ENCODE data around the gene PTPN13. TPM values are rescaled to one million over a fixed set of nuclear protein-coding genes. Genes with fewer than 3 reads are reported as not detected.

The PTPN13 gene
- total RNA-seq, 1 experiment from 2014 or later, result 12.1 TPM

DNA sequence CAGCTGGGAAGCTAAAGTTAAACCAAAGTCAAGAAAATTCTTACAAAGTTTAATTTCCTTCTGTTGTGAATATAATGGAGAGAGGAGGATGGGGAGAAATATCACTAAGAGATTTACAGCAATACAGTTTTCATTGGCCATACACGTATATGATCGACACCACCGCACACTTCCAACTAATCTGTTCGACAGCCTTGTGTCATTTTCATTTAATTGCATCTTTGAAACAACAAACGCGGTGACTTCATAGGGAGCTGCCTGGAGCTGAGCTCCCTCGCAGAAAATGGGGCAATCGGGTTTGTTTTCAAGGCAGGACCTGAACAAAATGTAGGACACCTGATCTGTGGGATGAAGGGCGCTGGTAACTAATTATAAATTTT is 1.3 kb downstream of the PTPN13 start:
- CTCF ChIA-PET, result no interaction called here
- 0 out of 2 replicates have a peak, but pooled peaks cover 4% of the 10 kb centered on the region for H4K20me1 ChIP-seq (ENCODE audit: low read length)
- intact Hi-C loops (cut with micrococcal nuclease), result loop anchor here (2.0 to 10.0 kb wide), 3 partner anchors 73 to 299 kb away; no protein-coding TSS in a partner anchor
- peaks cover 30% of the 10 kb centered on the region for H3K4me1 ChIP-seq (ENCODE audit: insufficient read depth, low read length)
- H3K4me2 ChIP-seq (ENCODE audit: low read length), result peak overlapping the region; percentile 84
- DNase-seq (peak; percentile 15), ATAC-seq (no peak)
- H3K36me3 ChIP-seq (ENCODE audit: low read depth, low read length), result no peaks in the 10 kb centered on the region
- no peaks in the 10 kb centered on the region for H3K9me3 ChIP-seq (ENCODE audit: low read length)
- TF ChIP-seq EZH2 (IDR thresholded peaks at IDR 0.05; ENCODE audit: low read length, unreplicated experiment) (no peak), EZH2phosphoT487 (IDR thresholded peaks at IDR 0.05; ENCODE audit: borderline replicate concordance, low read length) (no peak)
- TF ChIP-seq, protein P1, sequence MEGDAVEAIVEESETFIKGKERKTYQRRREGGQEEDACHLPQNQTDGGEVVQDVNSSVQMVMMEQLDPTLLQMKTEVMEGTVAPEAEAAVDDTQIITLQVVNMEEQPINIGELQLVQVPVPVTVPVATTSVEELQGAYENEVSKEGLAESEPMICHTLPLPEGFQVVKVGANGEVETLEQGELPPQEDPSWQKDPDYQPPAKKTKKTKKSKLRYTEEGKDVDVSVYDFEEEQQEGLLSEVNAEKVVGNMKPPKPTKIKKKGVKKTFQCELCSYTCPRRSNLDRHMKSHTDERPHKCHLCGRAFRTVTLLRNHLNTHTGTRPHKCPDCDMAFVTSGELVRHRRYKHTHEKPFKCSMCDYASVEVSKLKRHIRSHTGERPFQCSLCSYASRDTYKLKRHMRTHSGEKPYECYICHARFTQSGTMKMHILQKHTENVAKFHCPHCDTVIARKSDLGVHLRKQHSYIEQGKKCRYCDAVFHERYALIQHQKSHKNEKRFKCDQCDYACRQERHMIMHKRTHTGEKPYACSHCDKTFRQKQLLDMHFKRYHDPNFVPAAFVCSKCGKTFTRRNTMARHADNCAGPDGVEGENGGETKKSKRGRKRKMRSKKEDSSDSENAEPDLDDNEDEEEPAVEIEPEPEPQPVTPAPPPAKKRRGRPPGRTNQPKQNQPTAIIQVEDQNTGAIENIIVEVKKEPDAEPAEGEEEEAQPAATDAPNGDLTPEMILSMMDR (conservative IDR thresholded peaks at IDR 0.05; ENCODE audit: low read depth, low read length), result no peak
- no peaks in the 10 kb centered on the region for H3F3A ChIP-seq (ENCODE audit: low read length, unreplicated experiment)
- no peaks in the 10 kb centered on the region for H3K27me3 ChIP-seq (ENCODE audit: low read length)
- no peak overlapping the region for H3K27ac ChIP-seq (ENCODE audit: low read length)
- POLR2A ChIA-PET (ENCODE audit: unreplicated experiment), result no interaction called here
- peaks cover 52% of the 10 kb centered on the region for H3K79me2 ChIP-seq (ENCODE audit: low read length)
- peak overlapping the region; percentile 98 for H3K4me3 ChIP-seq (ENCODE audit: low read length)
- no peaks in the 10 kb centered on the region for H3K9me2 ChIP-seq (replicated peaks; ENCODE audit: low read length)
- peak overlapping the region; percentile 77 for H2AFZ ChIP-seq (ENCODE audit: low read length)
- BruUV-seq (replicated peaks), result TSS peak; percentile 46
- H3K9ac ChIP-seq (ENCODE audit: low read length), result peak overlapping the region; percentile 70

DNA sequence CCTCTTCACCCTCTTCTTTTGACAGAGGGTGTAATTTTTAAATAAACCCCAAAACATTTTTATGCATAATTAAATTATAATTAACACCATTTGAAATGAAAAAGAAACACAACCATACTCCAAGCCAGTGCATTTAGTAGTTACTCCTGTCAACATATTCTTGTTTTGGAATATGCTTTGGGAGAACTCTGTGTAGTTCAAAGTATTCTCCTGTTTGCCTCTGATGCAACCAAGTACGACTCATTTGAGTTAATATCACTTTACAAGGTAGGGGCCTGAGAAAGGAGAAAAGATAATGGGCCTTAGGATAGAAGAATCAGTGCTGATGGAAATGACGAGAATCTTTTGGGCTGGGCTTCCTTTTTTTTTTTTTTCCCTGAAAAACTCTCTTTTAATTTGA is 2.7 kb downstream of the PTPN13 start:
- no peaks in the 10 kb centered on the region for H3K9me3 ChIP-seq (ENCODE audit: low read length)
- peaks cover 65% of the 10 kb centered on the region for H3K79me2 ChIP-seq (ENCODE audit: low read length)
- no peaks in the 10 kb centered on the region for H3K9me2 ChIP-seq (replicated peaks; ENCODE audit: low read length)
- ChIA-PET POLR2A (ENCODE audit: unreplicated experiment) (no interaction called here), CTCF (no interaction called here)
- H3K36me3 ChIP-seq (ENCODE audit: low read depth, low read length), result no peaks in the 10 kb centered on the region
- H3K4me1 ChIP-seq (ENCODE audit: insufficient read depth, low read length), result peaks cover 30% of the 10 kb centered on the region
- H2AFZ ChIP-seq (ENCODE audit: low read length), result no peak overlapping the region
- DNase-seq (peak; percentile 28), ATAC-seq (no peak)
- H3K27me3 ChIP-seq (ENCODE audit: low read length), result no peaks in the 10 kb centered on the region
- H3K4me2 ChIP-seq (ENCODE audit: low read length), result peak overlapping the region; percentile 84
- intact Hi-C loops (cut with micrococcal nuclease), result loop anchor here (5.0 to 10.0 kb wide), 2 partner anchors 75 to 128 kb away; no protein-coding TSS in a partner anchor
- no peaks in the 10 kb centered on the region for H3F3A ChIP-seq (ENCODE audit: low read length, unreplicated experiment)
- BruUV-seq (replicated peaks), result no TSS peak
- H4K20me1 ChIP-seq (ENCODE audit: low read length), result 0 out of 2 replicates have a peak, but pooled peaks cover 4% of the 10 kb centered on the region
- no peak overlapping the region for H3K9ac ChIP-seq (ENCODE audit: low read length)
- TF ChIP-seq EZH2 (IDR thresholded peaks at IDR 0.05; ENCODE audit: low read length, unreplicated experiment) (no peak), EZH2phosphoT487 (IDR thresholded peaks at IDR 0.05; ENCODE audit: borderline replicate concordance, low read length) (no peak)
- TF ChIP-seq, protein P1 (conservative IDR thresholded peaks at IDR 0.05; ENCODE audit: low read depth, low read length), result no peak
- H3K27ac ChIP-seq (ENCODE audit: low read length), result no peak overlapping the region
- peak overlapping the region; percentile 98 for H3K4me3 ChIP-seq (ENCODE audit: low read length)

DNA sequence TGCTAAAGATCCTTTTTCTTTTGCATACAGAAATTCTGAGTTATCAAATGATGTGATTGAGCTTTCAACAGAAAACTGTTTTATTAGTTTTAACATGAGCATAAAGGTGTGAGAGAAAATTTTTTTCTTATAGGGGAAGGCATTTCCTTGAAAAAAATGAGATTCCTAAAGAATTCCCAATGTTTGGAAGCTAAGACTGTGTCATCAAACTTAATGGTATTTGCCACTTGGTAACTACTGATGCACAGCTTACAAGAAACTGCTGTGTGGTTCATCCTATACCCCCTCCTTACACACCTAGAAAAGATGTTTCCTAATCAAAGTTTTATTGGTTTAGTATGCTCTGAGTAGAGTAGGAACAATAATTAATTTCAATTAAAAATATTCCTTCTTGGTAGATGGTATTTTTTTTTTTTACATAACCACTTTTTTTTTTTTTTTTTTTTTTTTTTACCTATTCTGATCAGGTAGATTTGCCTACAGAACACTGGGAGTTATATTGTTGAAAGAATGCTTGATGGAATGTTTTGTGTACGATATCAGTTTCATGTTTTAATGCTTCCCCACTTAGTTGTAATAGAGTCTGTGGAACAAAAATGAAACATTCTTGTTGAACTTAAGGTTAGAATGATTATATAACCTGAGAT is 6.0 kb downstream of the PTPN13 start:
- H2AFZ ChIP-seq (ENCODE audit: low read length), result no peak overlapping the region
- no peaks in the 10 kb centered on the region for H3K36me3 ChIP-seq (ENCODE audit: low read depth, low read length)
- TF ChIP-seq EZH2phosphoT487 (IDR thresholded peaks at IDR 0.05; ENCODE audit: borderline replicate concordance, low read length), result no peak
- no peak for TF ChIP-seq EZH2 (IDR thresholded peaks at IDR 0.05; ENCODE audit: low read length, unreplicated experiment)
- TF ChIP-seq, protein P1 (conservative IDR thresholded peaks at IDR 0.05; ENCODE audit: low read depth, low read length), result no peak
- H3K9me2 ChIP-seq (replicated peaks; ENCODE audit: low read length), result no peaks in the 10 kb centered on the region
- no peak overlapping the region for H3K4me2 ChIP-seq (ENCODE audit: low read length)
- no peak overlapping the region for H3K9ac ChIP-seq (ENCODE audit: low read length)
- no peak for ATAC-seq
- H3K27me3 ChIP-seq (ENCODE audit: low read length), result no peaks in the 10 kb centered on the region
- no peak overlapping the region for H3K4me3 ChIP-seq (ENCODE audit: low read length)
- no peaks in the 10 kb centered on the region for H3F3A ChIP-seq (ENCODE audit: low read length, unreplicated experiment)
- CTCF ChIA-PET, result no interaction called here
- no peaks in the 10 kb centered on the region for H3K9me3 ChIP-seq (ENCODE audit: low read length)
- no peak for DNase-seq
- POLR2A ChIA-PET (ENCODE audit: unreplicated experiment), result no interaction called here
- H3K27ac ChIP-seq (ENCODE audit: low read length), result no peak overlapping the region
- peaks cover 20% of the 10 kb centered on the region for H3K4me1 ChIP-seq (ENCODE audit: insufficient read depth, low read length)
- H4K20me1 ChIP-seq (ENCODE audit: low read length), result 0 out of 2 replicates have a peak, but pooled peaks cover 4% of the 10 kb centered on the region
- peaks cover 70% of the 10 kb centered on the region for H3K79me2 ChIP-seq (ENCODE audit: low read length)
- no TSS peak for BruUV-seq (replicated peaks)
- intact Hi-C loops (cut with micrococcal nuclease), result no loop called here
